ENCODE results near the gene IFITM2. TPM values are rescaled to one million over a fixed set of nuclear protein-coding genes. Genes with fewer than 3 reads are reported as not detected.
"Not testable (repeated sequence)": the region's sequence is repeated elsewhere in the genome, so short reads cannot be mapped to it uniquely, and the experiment has no call there.

The IFITM2 gene
- total and polyA plus RNA-seq, 8 donors: 8.8 to 394 (median 37.8) TPM

GRCh38 chr11:285021-285893 lies 22.4 kb upstream of the IFITM2 start:
- peaks cover 15 to 73% (median 43%) of the 10 kb centered on the region in 3 donors for H3K27me3 ChIP-seq
- DNase-seq: no peak
- 80 to 86% (median 84%) methylated on average over 28 to 29 of the region's 29 CpGs for WGBS, 5 donors
- H3K4me3 ChIP-seq: no peak overlapping the region
- H3K27ac ChIP-seq: no peak overlapping the region
- intact Hi-C loops (cut with DNase I; ENCODE audit: low total_unique reads): no loop called here
- H3K4me1 ChIP-seq: peaks cover 13 to 45% (median 37%) of the 10 kb centered on the region in 4 donors
- H3K9me3 ChIP-seq: no peaks in the 10 kb centered on the region
- TF ChIP-seq POLR2AphosphoS5 (IDR thresholded peaks at IDR 0.05) (no peak), EP300 (IDR thresholded peaks at IDR 0.05) (no peak), POLR2A (IDR thresholded peaks at IDR 0.05) (no peak), CTCF (IDR thresholded peaks at IDR 0.05) (no peak)
- H3K36me3 ChIP-seq: no peaks in the 10 kb centered on the region

- DNase-seq: no peak
Measured at GRCh38 chr11:285894-286220, 21.8 kb upstream of the IFITM2 start.

GRCh38 chr11:286977-287820 lies 20.4 kb upstream of the IFITM2 start:
- peaks cover 0 to 13% (median 5%) of the 10 kb centered on the region in 4 donors for H3K36me3 ChIP-seq
- WGBS, 5 donors: 73 to 86% (median 78%) methylated on average over 25 to 27 of the region's 27 CpGs

More at GRCh38 chr11:285894-286220, 21.8 kb upstream of the IFITM2 start:
- intact Hi-C loops (cut with DNase I; ENCODE audit: low total_unique reads): no loop called here
- TF ChIP-seq POLR2AphosphoS5 (IDR thresholded peaks at IDR 0.05) (no peak), POLR2A (IDR thresholded peaks at IDR 0.05) (no peak), CTCF (IDR thresholded peaks at IDR 0.05) (no peak), EP300 (IDR thresholded peaks at IDR 0.05) (no peak)
- Histone ChIP-seq H3K27ac (no peak overlapping the region), H3K4me3 (no peak overlapping the region), H3K36me3 (peaks cover 0 to 2% (median 0%) of the 10 kb centered on the region in 4 donors), H3K9me3 (no peaks in the 10 kb centered on the region), H3K27me3 (peaks cover 11 to 67% (median 37%) of the 10 kb centered on the region in 3 donors), H3K4me1 (peaks cover 7 to 45% (median 36%) of the 10 kb centered on the region in 4 donors)
- 81 to 90% (median 87%) methylated on average over 6 to 8 of the region's 8 CpGs for WGBS, 5 donors

GRCh38 chr11:287821-288477 lies 19.7 kb upstream of the IFITM2 start:
- Histone ChIP-seq H3K4me3 (peak overlapping the region; percentile 63 to 87 (median 76)), H3K27me3 (peaks cover 0 to 46% (median 16%) of the 10 kb centered on the region in 3 donors), H3K9me3 (no peaks in the 10 kb centered on the region), H3K27ac (peak overlapping the region; percentile 9 to 83 (median 80)), H3K36me3 (peaks cover 0 to 19% (median 11%) of the 10 kb centered on the region in 4 donors), H3K4me1 (peaks cover 4 to 31% (median 28%) of the 10 kb centered on the region in 4 donors)
- TF ChIP-seq POLR2AphosphoS5 (IDR thresholded peaks at IDR 0.05) (no peak), POLR2A (IDR thresholded peaks at IDR 0.05) (no peak), CTCF (IDR thresholded peaks at IDR 0.05) (no peak), EP300 (IDR thresholded peaks at IDR 0.05) (no peak)
- peak in 1 of 2 donors; percentile 41 for DNase-seq
- WGBS, 5 donors: 23 to 40% (median 25%) methylated on average over 27 to 41 of the region's 41 CpGs
- intact Hi-C loops (cut with DNase I; ENCODE audit: low total_unique reads): no loop called here

More at GRCh38 chr11:286977-287820, 20.4 kb upstream of the IFITM2 start:
- Histone ChIP-seq H3K4me3 (peak overlapping the region; percentile 63 to 87 (median 76)), H3K4me1 (peaks cover 4 to 31% (median 28%) of the 10 kb centered on the region in 4 donors), H3K27me3 (peaks cover 0 to 53% (median 23%) of the 10 kb centered on the region in 3 donors), H3K27ac (peak overlapping the region in 2 of 5 donors; percentile 14 to 83)
- DNase-seq: peak in 1 of 2 donors; percentile 59
- intact Hi-C loops (cut with DNase I; ENCODE audit: low total_unique reads); H3K9me3 ChIP-seq: not testable (repeated sequence)

Measured in stomach (tissue), 9 donors.